Stimulated activated CD8-positive, alpha-beta memory T cell treated with anti-CD3 and anti-CD28 coated beads, Interleukin-4, amount 100 ng/mL, for 4 hours (primary cell): ENCODE measurements around the gene UBXN10.

Experiments
- DNase-seq, 2 donors: peaks; one replicate each; pipeline ENCODE4 v3.0.0-alpha.2; 2020; ENCODE audit warnings: low read depth in 2 of 2, low spot score in 1 of 2

The UBXN10 gene

GRCh38 chr1:20151906-20152598 lies 33.8 kb upstream of the UBXN10 start:
- peak; percentile 51 to 62 for DNase-seq

GRCh38 chr1:20152599-20152930 lies 33.3 kb upstream of the UBXN10 start:
- no peak for DNase-seq

- no peak for DNase-seq
These were observed 32.9 kb upstream of the UBXN10 start for GRCh38 chr1:20153000-20153418.

- DNase-seq, result no peak
These were observed 31.5 kb upstream of the UBXN10 start for GRCh38 chr1:20154301-20154831.

GRCh38 chr1:20158358-20159070 lies 27.4 kb upstream of the UBXN10 start:
- DNase-seq, result no peak

- DNase-seq, result no peak
These were observed 25.9 kb upstream of the UBXN10 start for GRCh38 chr1:20160034-20160433.

- no peak for DNase-seq
These were observed 21.1 kb upstream of the UBXN10 start for GRCh38 chr1:20164694-20165202.

- DNase-seq, result no peak
These were observed 20.4 kb upstream of the UBXN10 start for GRCh38 chr1:20165522-20165951.

GRCh38 chr1:20166051-20166450 lies 19.8 kb upstream of the UBXN10 start:
- DNase-seq, result no peak

- DNase-seq, result no peak
These were observed 18.8 kb upstream of the UBXN10 start for GRCh38 chr1:20167126-20167525.

GRCh38 chr1:20168564-20169491 lies 17.1 kb upstream of the UBXN10 start:
- no peak for DNase-seq

- no peak for DNase-seq
These were observed 16.0 kb upstream of the UBXN10 start for GRCh38 chr1:20169932-20170331.

GRCh38 chr1:20172033-20172590 lies 13.8 kb upstream of the UBXN10 start:
- no peak for DNase-seq

- no peak for DNase-seq
These were observed 10.8 kb upstream of the UBXN10 start for GRCh38 chr1:20174937-20175666.

GRCh38 chr1:20178634-20179370 lies 7.1 kb upstream of the UBXN10 start:
- no peak for DNase-seq

GRCh38 chr1:20179371-20180128 lies 6.3 kb upstream of the UBXN10 start:
- no peak for DNase-seq

GRCh38 chr1:20180129-20180843 lies 5.6 kb upstream of the UBXN10 start:
- DNase-seq, result no peak

- DNase-seq, result no peak
These were observed 5.1 kb upstream of the UBXN10 start for GRCh38 chr1:20180844-20181207.
